Activated naive CD8-positive, alpha-beta T cell treated with anti-CD3 and anti-CD28 coated beads, Interleukin-2, amount 10 ng/mL, durations not matched to agents 7 days and 5 days (primary cell): ENCODE results near the gene CHID1. TPM values are rescaled to one million over a fixed set of nuclear protein-coding genes. Genes with fewer than 3 reads are reported as not detected.

Experiments used
- ATAC-seq: fragments of 150-1000 bp; cut with Tn5 transposase; one replicate; pipeline ENCODE4 v1.10.0; 2021; ENCODE audit warnings: low read depth, moderate library complexity
- POLR2A ChIA-PET: fragments of 350-600 bp; sonication (Branson Sonifier 250); formaldehyde crosslinking; loops from one replicate; lab custom pipeline; 2021; ENCODE audit warnings: antibody characterized with exemption; lab: Charles Lee
- DNase-seq: peaks from one replicate; pipeline ENCODE4 v3.0.0; 2021
- H3K27ac Mint-ChIP-seq: one replicate; pipeline ENCODE4 v1.8.0; 2022; ENCODE audit warnings: mild to moderate bottlenecking, mixed read lengths
- H3K27me3 Mint-ChIP-seq: one replicate; pipeline ENCODE4 v1.8.0; 2022; ENCODE audit warnings: mild to moderate bottlenecking, moderate library complexity, mixed read lengths
- H3K36me3 Mint-ChIP-seq: one replicate; pipeline ENCODE4 v1.8.0; 2021; ENCODE audit warnings: mild to moderate bottlenecking, mixed read lengths
- H3K4me1 Mint-ChIP-seq: one replicate; pipeline ENCODE4 v1.8.0; 2021; ENCODE audit warnings: mixed read lengths
- H3K4me3 Mint-ChIP-seq: one replicate; pipeline ENCODE4 v1.8.0; 2022; ENCODE audit warnings: mild to moderate bottlenecking, moderate library complexity, mixed read lengths
- H3K9me3 Mint-ChIP-seq: one replicate; pipeline ENCODE4 v1.8.0; 2021; ENCODE audit warnings: mixed read lengths
- total RNA-seq, 2 experiments: library from RNA; stranded (reverse); gene quantifications; one replicate each; pipeline ENCODE4 v1.2.3, GENCODE V29; 2021

CHID1 gene
- total RNA-seq, 2 experiments from 2014 or later, result 39.7 to 47.9 TPM

- H3K27me3 Mint-ChIP-seq, result no peaks in the 10 kb centered on the region
- no peaks in the 10 kb centered on the region for H3K4me1 Mint-ChIP-seq
- H3K36me3 Mint-ChIP-seq, result no peaks in the 10 kb centered on the region
- POLR2A ChIA-PET, result no interaction called here
- H3K9me3 Mint-ChIP-seq, result no peaks in the 10 kb centered on the region
- ATAC-seq (no peak), DNase-seq (no peak)
- H3K27ac Mint-ChIP-seq, result no peak overlapping the region
- no peak overlapping the region for H3K4me3 Mint-ChIP-seq
Observed at GRCh38 chr11:868394-868793, 42.2 kb downstream of the CHID1 start.

- DNase-seq (no peak), ATAC-seq (no peak)
- Mint-ChIP-seq H3K36me3 (no peaks in the 10 kb centered on the region), H3K27ac (no peak overlapping the region), H3K27me3 (no peaks in the 10 kb centered on the region), H3K9me3 (no peaks in the 10 kb centered on the region), H3K4me3 (no peak overlapping the region), H3K4me1 (no peaks in the 10 kb centered on the region)
- POLR2A ChIA-PET, result no interaction called here
Observed at GRCh38 chr11:867856-868358, 42.7 kb downstream of the CHID1 start.

- H3K4me3 Mint-ChIP-seq, result no peak overlapping the region
- no peak overlapping the region for H3K27ac Mint-ChIP-seq
- ATAC-seq, result no peak
- no peak for DNase-seq
- H3K36me3 Mint-ChIP-seq, result no peaks in the 10 kb centered on the region
- POLR2A ChIA-PET, result no interaction called here
- no peaks in the 10 kb centered on the region for H3K9me3 Mint-ChIP-seq
- no peaks in the 10 kb centered on the region for H3K4me1 Mint-ChIP-seq
- no peaks in the 10 kb centered on the region for H3K27me3 Mint-ChIP-seq
Observed at GRCh38 chr11:866481-866880, 44.1 kb downstream of the CHID1 start.

GRCh38 chr11:865462-866430, 44.9 kb downstream of the CHID1 start:
- no peak for DNase-seq
- Mint-ChIP-seq H3K4me1 (no peaks in the 10 kb centered on the region), H3K4me3 (no peak overlapping the region)

GRCh38 chr11:864898-865297, 45.7 kb downstream of the CHID1 start:
- POLR2A ChIA-PET, result no interaction called here
- Mint-ChIP-seq H3K4me1 (no peaks in the 10 kb centered on the region), H3K27me3 (no peaks in the 10 kb centered on the region), H3K27ac (no peak overlapping the region), H3K9me3 (no peaks in the 10 kb centered on the region), H3K4me3 (no peak overlapping the region), H3K36me3 (no peaks in the 10 kb centered on the region)
- ATAC-seq (no peak), DNase-seq (no peak)

More at GRCh38 chr11:865462-866430, 44.9 kb downstream of the CHID1 start:
- H3K9me3 Mint-ChIP-seq, result no peaks in the 10 kb centered on the region
- ATAC-seq, result no peak
- H3K27me3 Mint-ChIP-seq, result no peaks in the 10 kb centered on the region
- no peak overlapping the region for H3K27ac Mint-ChIP-seq
- POLR2A ChIA-PET, result no interaction called here
- H3K36me3 Mint-ChIP-seq, result no peaks in the 10 kb centered on the region

- no peak overlapping the region for H3K4me3 Mint-ChIP-seq
- no peaks in the 10 kb centered on the region for H3K27me3 Mint-ChIP-seq
- no peak overlapping the region for H3K27ac Mint-ChIP-seq
- no peak for DNase-seq
- no peaks in the 10 kb centered on the region for H3K4me1 Mint-ChIP-seq
- ATAC-seq, result no peak
- POLR2A ChIA-PET, result no interaction called here
- no peaks in the 10 kb centered on the region for H3K9me3 Mint-ChIP-seq
- H3K36me3 Mint-ChIP-seq, result no peaks in the 10 kb centered on the region
Observed at GRCh38 chr11:863910-864827, 46.4 kb downstream of the CHID1 start.

- no peaks in the 10 kb centered on the region for H3K4me1 Mint-ChIP-seq
- no peak overlapping the region for H3K4me3 Mint-ChIP-seq
- no peak overlapping the region for H3K27ac Mint-ChIP-seq
- H3K9me3 Mint-ChIP-seq, result no peaks in the 10 kb centered on the region
- POLR2A ChIA-PET, result no interaction called here
- H3K27me3 Mint-ChIP-seq, result no peaks in the 10 kb centered on the region
- peaks cover 2% of the 10 kb centered on the region for H3K36me3 Mint-ChIP-seq
- ATAC-seq (no peak), DNase-seq (no peak)
Observed at GRCh38 chr11:863023-863909, 47.3 kb downstream of the CHID1 start.

- POLR2A ChIA-PET, result no interaction called here
- no peaks in the 10 kb centered on the region for H3K27me3 Mint-ChIP-seq
- no peaks in the 10 kb centered on the region for H3K9me3 Mint-ChIP-seq
- no peak overlapping the region for H3K27ac Mint-ChIP-seq
- DNase-seq, result no peak
- peaks cover 2% of the 10 kb centered on the region for H3K36me3 Mint-ChIP-seq
- H3K4me3 Mint-ChIP-seq, result no peak overlapping the region
- no peaks in the 10 kb centered on the region for H3K4me1 Mint-ChIP-seq
- ATAC-seq, result no peak
Observed at GRCh38 chr11:862696-863022, 48.0 kb downstream of the CHID1 start.

GRCh38 chr11:862081-862661, 48.4 kb downstream of the CHID1 start:
- Mint-ChIP-seq H3K27me3 (no peaks in the 10 kb centered on the region), H3K4me1 (no peaks in the 10 kb centered on the region), H3K27ac (no peak overlapping the region), H3K4me3 (no peak overlapping the region), H3K9me3 (no peaks in the 10 kb centered on the region), H3K36me3 (peaks cover 2% of the 10 kb centered on the region)
- no peak for DNase-seq
- POLR2A ChIA-PET, result no interaction called here
- ATAC-seq, result no peak

- Mint-ChIP-seq H3K4me1 (no peaks in the 10 kb centered on the region), H3K4me3 (no peak overlapping the region), H3K9me3 (no peaks in the 10 kb centered on the region), H3K36me3 (peaks cover 2% of the 10 kb centered on the region), H3K27ac (no peak overlapping the region), H3K27me3 (no peaks in the 10 kb centered on the region)
- POLR2A ChIA-PET, result no interaction called here
- DNase-seq (no peak), ATAC-seq (no peak)
Observed at GRCh38 chr11:861105-861479, 49.5 kb downstream of the CHID1 start.

GRCh38 chr11:860234-861104, 50.1 kb downstream of the CHID1 start:
- Mint-ChIP-seq H3K36me3 (peaks cover 2% of the 10 kb centered on the region), H3K27me3 (no peaks in the 10 kb centered on the region), H3K4me1 (no peaks in the 10 kb centered on the region), H3K4me3 (no peak overlapping the region), H3K27ac (no peak overlapping the region), H3K9me3 (no peaks in the 10 kb centered on the region)
- POLR2A ChIA-PET, result no interaction called here
- no peak for DNase-seq
- ATAC-seq, result no peak
